Panc1 (cell line): ENCODE results near the gene SGIP1.
A peak's percentile ranks its signal among the peaks of the same experiment; 100 is the strongest.

ENCODE experiments used
- POLR2AphosphoS5 ChIP-seq: IDR thresholded peaks from 2 replicates; pipeline ENCODE4 v1.6.1; 2012; ENCODE audit warnings: mild to moderate bottlenecking, low read depth, low read length, moderate library complexity
- SIN3A ChIP-seq: IDR thresholded peaks from 2 replicates; pipeline ENCODE4 v1.6.1; 2012; ENCODE audit warnings: low read depth, mild to moderate bottlenecking, low read length, moderate library complexity, borderline replicate concordance; ENCODE audit not compliant: insufficient read depth
- TCF7L2 ChIP-seq: IDR thresholded peaks from 2 replicates; pipeline ENCODE4 v1.6.1; 2011; ENCODE audit warnings: mild to moderate bottlenecking, low read depth, low read length, inconsistent platforms
- TF ChIP-seq, protein P1 (sequence below): fragments of 450-650 bp; IDR thresholded peaks from 2 replicates; pipeline ENCODE4 v1.5.1; 2017; ENCODE audit warnings: mild to moderate bottlenecking
- TF ChIP-seq, protein P2 (sequence below), 2 experiments: IDR thresholded peaks; 2 replicates each; pipeline ENCODE4 v1.6.1; 2011 to 2012; ENCODE audit warnings: low read depth in 2 of 2, control low read depth in 1 of 2, low read length in 1 of 2, mild to moderate bottlenecking in 1 of 2, moderate library complexity in 1 of 2; ENCODE audit not compliant: insufficient read depth in 1 of 2

DNA sequence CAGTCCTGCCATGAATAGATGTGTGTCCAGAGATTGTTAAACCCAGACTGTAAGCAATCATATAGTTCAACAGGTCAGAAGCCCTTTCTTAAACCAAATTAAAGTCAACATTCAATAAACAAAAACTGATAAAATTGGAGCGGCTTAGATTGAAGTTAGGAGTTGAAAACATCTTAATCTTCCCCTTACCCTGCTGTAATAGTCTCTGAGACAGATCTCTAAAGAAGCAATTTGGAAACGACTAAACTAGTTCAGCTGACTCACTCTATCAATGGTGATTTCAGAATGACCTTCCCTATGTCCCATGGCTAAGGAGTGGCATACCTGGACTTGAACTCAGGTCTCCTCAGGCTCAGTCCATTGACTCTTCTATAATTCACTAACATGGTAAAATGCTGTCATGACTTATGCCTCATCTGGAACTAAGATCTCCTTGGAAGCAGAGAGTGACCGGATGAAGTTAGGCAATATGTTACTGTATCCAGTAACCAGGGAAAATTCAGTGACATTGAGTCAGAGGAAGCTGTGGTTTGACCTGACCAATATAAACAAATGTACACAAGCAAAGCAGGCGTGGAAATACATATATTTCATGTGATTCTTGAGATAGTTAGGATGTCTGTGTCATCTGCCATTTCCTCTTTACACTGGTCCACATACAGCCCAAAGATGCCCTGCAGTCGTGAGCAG lies 30.1 kb downstream of the SGIP1 start:
- TF ChIP-seq, protein P1, sequence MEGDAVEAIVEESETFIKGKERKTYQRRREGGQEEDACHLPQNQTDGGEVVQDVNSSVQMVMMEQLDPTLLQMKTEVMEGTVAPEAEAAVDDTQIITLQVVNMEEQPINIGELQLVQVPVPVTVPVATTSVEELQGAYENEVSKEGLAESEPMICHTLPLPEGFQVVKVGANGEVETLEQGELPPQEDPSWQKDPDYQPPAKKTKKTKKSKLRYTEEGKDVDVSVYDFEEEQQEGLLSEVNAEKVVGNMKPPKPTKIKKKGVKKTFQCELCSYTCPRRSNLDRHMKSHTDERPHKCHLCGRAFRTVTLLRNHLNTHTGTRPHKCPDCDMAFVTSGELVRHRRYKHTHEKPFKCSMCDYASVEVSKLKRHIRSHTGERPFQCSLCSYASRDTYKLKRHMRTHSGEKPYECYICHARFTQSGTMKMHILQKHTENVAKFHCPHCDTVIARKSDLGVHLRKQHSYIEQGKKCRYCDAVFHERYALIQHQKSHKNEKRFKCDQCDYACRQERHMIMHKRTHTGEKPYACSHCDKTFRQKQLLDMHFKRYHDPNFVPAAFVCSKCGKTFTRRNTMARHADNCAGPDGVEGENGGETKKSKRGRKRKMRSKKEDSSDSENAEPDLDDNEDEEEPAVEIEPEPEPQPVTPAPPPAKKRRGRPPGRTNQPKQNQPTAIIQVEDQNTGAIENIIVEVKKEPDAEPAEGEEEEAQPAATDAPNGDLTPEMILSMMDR = no peak
- TF ChIP-seq POLR2AphosphoS5 (peak; percentile 26; the same call in 1 of the 2 replicates), SIN3A (no peak), TCF7L2 (no peak)
- TF ChIP-seq, protein P2, sequence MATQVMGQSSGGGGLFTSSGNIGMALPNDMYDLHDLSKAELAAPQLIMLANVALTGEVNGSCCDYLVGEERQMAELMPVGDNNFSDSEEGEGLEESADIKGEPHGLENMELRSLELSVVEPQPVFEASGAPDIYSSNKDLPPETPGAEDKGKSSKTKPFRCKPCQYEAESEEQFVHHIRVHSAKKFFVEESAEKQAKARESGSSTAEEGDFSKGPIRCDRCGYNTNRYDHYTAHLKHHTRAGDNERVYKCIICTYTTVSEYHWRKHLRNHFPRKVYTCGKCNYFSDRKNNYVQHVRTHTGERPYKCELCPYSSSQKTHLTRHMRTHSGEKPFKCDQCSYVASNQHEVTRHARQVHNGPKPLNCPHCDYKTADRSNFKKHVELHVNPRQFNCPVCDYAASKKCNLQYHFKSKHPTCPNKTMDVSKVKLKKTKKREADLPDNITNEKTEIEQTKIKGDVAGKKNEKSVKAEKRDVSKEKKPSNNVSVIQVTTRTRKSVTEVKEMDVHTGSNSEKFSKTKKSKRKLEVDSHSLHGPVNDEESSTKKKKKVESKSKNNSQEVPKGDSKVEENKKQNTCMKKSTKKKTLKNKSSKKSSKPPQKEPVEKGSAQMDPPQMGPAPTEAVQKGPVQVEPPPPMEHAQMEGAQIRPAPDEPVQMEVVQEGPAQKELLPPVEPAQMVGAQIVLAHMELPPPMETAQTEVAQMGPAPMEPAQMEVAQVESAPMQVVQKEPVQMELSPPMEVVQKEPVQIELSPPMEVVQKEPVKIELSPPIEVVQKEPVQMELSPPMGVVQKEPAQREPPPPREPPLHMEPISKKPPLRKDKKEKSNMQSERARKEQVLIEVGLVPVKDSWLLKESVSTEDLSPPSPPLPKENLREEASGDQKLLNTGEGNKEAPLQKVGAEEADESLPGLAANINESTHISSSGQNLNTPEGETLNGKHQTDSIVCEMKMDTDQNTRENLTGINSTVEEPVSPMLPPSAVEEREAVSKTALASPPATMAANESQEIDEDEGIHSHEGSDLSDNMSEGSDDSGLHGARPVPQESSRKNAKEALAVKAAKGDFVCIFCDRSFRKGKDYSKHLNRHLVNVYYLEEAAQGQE (IDR thresholded peaks at IDR 0.05; ENCODE audit: insufficient read depth in 1 of 2, low read depth in 2 of 2, low read length in 1 of 2) = no peak
